AG04450 (cell line): ENCODE measurements around the gene CMPK1. TPM values are rescaled to one million over a fixed set of nuclear protein-coding genes. Genes with fewer than 3 reads are reported as not detected.

ENCODE experiments used
- CTCF ChIA-PET: fragments of 300-600, 350-600 bp; formaldehyde crosslinking; extraction: SDS; loops from one replicate; lab custom pipeline; 2022; ENCODE audit warnings: antibody characterized with exemption, inconsistent platforms; lab: Charles Lee
- POLR2A ChIA-PET: fragments of 350-600 bp; formaldehyde crosslinking; extraction: SDS; loops from one replicate; lab custom pipeline; 2021; ENCODE audit warnings: antibody characterized with exemption, inconsistent platforms; lab: Yijun Ruan, JAX
- DNase-seq: peaks from one replicate; pipeline ENCODE4 v3.0.0-alpha.2; 2011; ENCODE audit warnings: low read depth, low spot score
- H3K27ac ChIP-seq: one replicate; pipeline ENCODE4 v1.5.1; 2012; ENCODE audit warnings: low read depth, low read length, control low read depth
- H3K27me3 ChIP-seq: one replicate; pipeline ENCODE4 v1.6.0; 2012; ENCODE audit warnings: low read length; ENCODE audit not compliant: control insufficient read depth, insufficient read depth
- H3K4me3 ChIP-seq: 2 replicates; pipeline ENCODE4 v1.5.1; 2011; ENCODE audit warnings: mild to moderate bottlenecking, low read depth, low read length, control low read depth
- H3K9me3 ChIP-seq: 2 replicates; pipeline ENCODE4 v1.5.1; 2012; ENCODE audit warnings: low read length; ENCODE audit not compliant: control insufficient read depth, insufficient read depth
- CTCF ChIP-seq: IDR thresholded peaks from 2 replicates; pipeline ENCODE4 v1.5.1; 2011; ENCODE audit warnings: low read depth, low read length, control low read depth, inconsistent platforms
- polyA plus RNA-seq: library from polyadenylated mRNA; depleted of rRNA; stranded (reverse); fragments of >200 nt; gene quantifications from 2 replicates; pipeline ENCODE4 v1.2.3, GENCODE V29; 2011

CMPK1 gene
- polyA plus RNA-seq, 1 experiment = 68.7 TPM

- Histone ChIP-seq H3K27me3 (peaks cover 2% of the 10 kb centered on the region), H3K27ac (no peak overlapping the region), H3K9me3 (no peaks in the 10 kb centered on the region), H3K4me3 (no peak overlapping the region)
- no peak for DNase-seq
- CTCF ChIA-PET = interaction anchor here (0.8 to 3.7 kb wide), 8 partner anchors 16 to 318 kb away, joined by 3 to 31 read pairs (median 4); partner anchors contain the start of gene FOXD2
- POLR2A ChIA-PET = no interaction called here
- no peak for TF ChIP-seq CTCF
These were observed 73.9 kb downstream of the CMPK1 start for GRCh38 chr1:47407481-47407880.

GRCh38 chr1:47409311-47410067 is 75.9 kb downstream of the CMPK1 start:
- CTCF ChIA-PET = interaction anchor here (0.8 to 3.7 kb wide), 4 partner anchors 22 to 316 kb away, joined by 3 to 31 read pairs (median 14); partner anchors contain the start of gene FOXD2
- Histone ChIP-seq H3K27me3 (peaks cover 4% of the 10 kb centered on the region), H3K4me3 (no peak overlapping the region), H3K27ac (peak overlapping the region; percentile 47), H3K9me3 (no peaks in the 10 kb centered on the region)
- no peak for TF ChIP-seq CTCF
- POLR2A ChIA-PET = interaction anchor here (0.5 kb wide), 1 partner anchor 356 kb away, joined by 4 read pairs; no protein-coding TSS in a partner anchor
- peak; percentile 51 for DNase-seq

GRCh38 chr1:47410068-47410455 is 76.5 kb downstream of the CMPK1 start:
- no peak for TF ChIP-seq CTCF
- ChIA-PET POLR2A (no interaction called here), CTCF (interaction anchor here (0.5 to 3.7 kb wide), 4 partner anchors 22 to 149 kb away, joined by 3 to 31 read pairs (median 4); no protein-coding TSS in a partner anchor)
- H3K27ac ChIP-seq = no peak overlapping the region
- no peaks in the 10 kb centered on the region for H3K9me3 ChIP-seq
- no peak for DNase-seq
- H3K27me3 ChIP-seq = peaks cover 9% of the 10 kb centered on the region
- H3K4me3 ChIP-seq = no peak overlapping the region

- Histone ChIP-seq H3K27ac (no peak overlapping the region), H3K27me3 (peaks cover 17% of the 10 kb centered on the region), H3K4me3 (no peak overlapping the region), H3K9me3 (no peaks in the 10 kb centered on the region)
- CTCF ChIA-PET = interaction anchor here (1.0 to 1.5 kb wide), 2 partner anchors 13 to 24 kb away, joined by 3 to 4 read pairs; no protein-coding TSS in a partner anchor
- POLR2A ChIA-PET = no interaction called here
- DNase-seq = no peak
- no peak for TF ChIP-seq CTCF
These were observed 77.8 kb downstream of the CMPK1 start for GRCh38 chr1:47411436-47411835.

- POLR2A ChIA-PET = interaction anchor here (0.6 kb wide), 2 partner anchors 21 to 78 kb away, joined by 3 read pairs; no protein-coding TSS in a partner anchor
- Histone ChIP-seq H3K27me3 (peaks cover 22% of the 10 kb centered on the region), H3K27ac (no peak overlapping the region), H3K9me3 (no peaks in the 10 kb centered on the region), H3K4me3 (no peak overlapping the region)
- no peak for DNase-seq
- no peak for TF ChIP-seq CTCF
- CTCF ChIA-PET = interaction anchor here (1.0 to 1.9 kb wide), 2 partner anchors 19 to 22 kb away, joined by 3 to 15 read pairs; no protein-coding TSS in a partner anchor
These were observed 78.8 kb downstream of the CMPK1 start for GRCh38 chr1:47412437-47412836.
